IPS DF 4.7 (cell line): ENCODE measurements around the gene NUDT16L1.

Source experiments
- DNase-seq: peaks from one replicate; pipeline ENCODE4 v3.0.0-alpha.2; 2013; ENCODE audit warnings: low spot score; ENCODE audit errors: extremely low read depth

NUDT16L1 gene

GRCh38 chr16:4663777-4664465, 29.4 kb upstream of the NUDT16L1 start:
- no peak for DNase-seq

GRCh38 chr16:4664538-4665418, 28.6 kb upstream of the NUDT16L1 start:
- no peak for DNase-seq

- DNase-seq: no peak
Measured at GRCh38 chr16:4666537-4667202, 26.7 kb upstream of the NUDT16L1 start.

GRCh38 chr16:4667203-4667963, 26.0 kb upstream of the NUDT16L1 start:
- no peak for DNase-seq

GRCh38 chr16:4668313-4668960, 24.9 kb upstream of the NUDT16L1 start:
- no peak for DNase-seq

GRCh38 chr16:4673387-4674046, 19.8 kb upstream of the NUDT16L1 start:
- DNase-seq: no peak

GRCh38 chr16:4674926-4675530, 18.3 kb upstream of the NUDT16L1 start:
- DNase-seq: no peak

GRCh38 chr16:4675864-4676786, 17.2 kb upstream of the NUDT16L1 start:
- no peak for DNase-seq

GRCh38 chr16:4676831-4677230, 16.5 kb upstream of the NUDT16L1 start:
- no peak for DNase-seq

- no peak for DNase-seq
Measured at GRCh38 chr16:4677390-4677789, 16.0 kb upstream of the NUDT16L1 start.

GRCh38 chr16:4677994-4678393, 15.4 kb upstream of the NUDT16L1 start:
- DNase-seq: no peak

GRCh38 chr16:4678596-4678995, 14.8 kb upstream of the NUDT16L1 start:
- DNase-seq: no peak

- no peak for DNase-seq
Measured at GRCh38 chr16:4679156-4679849, 14.1 kb upstream of the NUDT16L1 start.

GRCh38 chr16:4679850-4680636, 13.3 kb upstream of the NUDT16L1 start:
- no peak for DNase-seq

GRCh38 chr16:4680673-4681470, 12.5 kb upstream of the NUDT16L1 start:
- no peak for DNase-seq

- no peak for DNase-seq
Measured at GRCh38 chr16:4681471-4682083, 11.8 kb upstream of the NUDT16L1 start.
